GM23338 (cell line): ENCODE results near the gene CRELD1. TPM values are rescaled to one million over a fixed set of nuclear protein-coding genes. Genes with fewer than 3 reads are reported as not detected.

ENCODE experiments used
- ATAC-seq: fragments of 200-7000 bp; cut with Tn5 transposase; 3 replicates; pipeline ENCODE4 v1.9.1; 2020
- DNase-seq: peaks from one replicate; pipeline ENCODE4 v3.0.0-alpha.2; 2015; ENCODE audit warnings: low spot score
- H2AFZ ChIP-seq: fragments of 200-600 bp; sonication (generic); 2 replicates; pipeline ENCODE4 v1.8.0; 2016; ENCODE audit warnings: antibody characterized with exemption, mild to moderate bottlenecking, moderate library complexity
- H3F3A ChIP-seq: fragments of 200-600 bp; sonication (generic); replicated peaks from 2 replicates; pipeline ENCODE4 v1.8.0; 2017; ENCODE audit warnings: antibody characterized with exemption, mixed run types, low read depth
- H3K27ac ChIP-seq: fragments of 200-600 bp; sonication (generic); 2 replicates; pipeline ENCODE4 v1.6.1; 2016; ENCODE audit warnings: low read depth
- H3K27me3 ChIP-seq: fragments of 200-600 bp; sonication (generic); 2 replicates; pipeline ENCODE4 v1.8.0; 2016; ENCODE audit warnings: mild to moderate bottlenecking, mixed run types, moderate library complexity; ENCODE audit not compliant: insufficient read depth
- H3K36me3 ChIP-seq: fragments of 200-600 bp; sonication (generic); 2 replicates; pipeline ENCODE4 v1.8.0; 2016; ENCODE audit warnings: mild to moderate bottlenecking; ENCODE audit not compliant: insufficient read depth
- H3K4me1 ChIP-seq: fragments of 200-600 bp; sonication (generic); 2 replicates; pipeline ENCODE4 v1.8.0; 2016; ENCODE audit warnings: mild to moderate bottlenecking, moderate library complexity; ENCODE audit not compliant: insufficient read depth
- H3K4me2 ChIP-seq: fragments of 200-600 bp; sonication (generic); 2 replicates; pipeline ENCODE4 v1.7.1; 2017; ENCODE audit warnings: mixed run types
- H3K4me3 ChIP-seq: fragments of 200-600 bp; sonication (generic); 2 replicates; pipeline ENCODE4 v1.6.1; 2016; ENCODE audit warnings: mixed run types
- H3K79me2 ChIP-seq: fragments of 200-600 bp; sonication (generic); replicated peaks from 2 replicates; pipeline ENCODE4 v1.8.0; 2017; ENCODE audit warnings: mild to moderate bottlenecking; ENCODE audit not compliant: insufficient read depth
- H3K9me2 ChIP-seq: fragments of 200-600 bp; sonication (generic); 2 replicates; pipeline ENCODE4 v1.8.0; 2017; ENCODE audit not compliant: insufficient read depth
- H4K20me1 ChIP-seq: fragments of 200-600 bp; sonication (generic); replicated peaks from 2 replicates; pipeline ENCODE4 v1.8.0; 2017; ENCODE audit warnings: mild to moderate bottlenecking; ENCODE audit not compliant: insufficient read depth
- H3K27ac Mint-ChIP-seq: 2 replicates; pipeline ENCODE4 v1.8.0; 2020; ENCODE audit warnings: inconsistent platforms, mild to moderate bottlenecking, moderate library complexity, mixed read lengths
- H3K27me3 Mint-ChIP-seq: 3 replicates; pipeline ENCODE4 v1.8.0; 2022; ENCODE audit warnings: low read depth, mild to moderate bottlenecking, moderate library complexity, mixed read lengths, inconsistent platforms; ENCODE audit not compliant: insufficient read depth, poor library complexity
- H3K36me3 Mint-ChIP-seq: 3 replicates; pipeline ENCODE4 v1.8.0; 2021; ENCODE audit warnings: low read depth, mild to moderate bottlenecking, inconsistent platforms, moderate library complexity, mixed read lengths
- H3K4me1 Mint-ChIP-seq: 3 replicates; pipeline ENCODE4 v1.8.0; 2020; ENCODE audit warnings: mild to moderate bottlenecking, inconsistent platforms, mixed read lengths
- H3K4me3 Mint-ChIP-seq: 3 replicates; pipeline ENCODE4 v1.8.0; 2021; ENCODE audit warnings: moderate library complexity, mild to moderate bottlenecking, inconsistent platforms, mixed read lengths
- H3K9me3 Mint-ChIP-seq: 3 replicates; pipeline ENCODE4 v1.8.0; 2020; ENCODE audit warnings: moderate library complexity, mild to moderate bottlenecking, inconsistent platforms, mixed read lengths
- CREB1 ChIP-seq: fragments of 250-450 bp; sonication (Bioruptor Pico); IDR thresholded peaks from 2 replicates; pipeline ENCODE4 v1.5.0; 2020; ENCODE audit warnings: low read depth, mild to moderate bottlenecking, moderate library complexity
- ETS1 ChIP-seq: IDR thresholded peaks from 2 replicates; pipeline ENCODE4 v1.6.1; 2016; ENCODE audit warnings: antibody characterized with exemption
- EZH2 ChIP-seq: fragments of 200-600 bp; sonication (generic); IDR thresholded peaks from one replicate; pipeline ENCODE4 v1.8.0; 2017; ENCODE audit warnings: antibody characterized with exemption, mild to moderate bottlenecking, low read depth; ENCODE audit not compliant: unreplicated experiment
- EZH2phosphoT487 ChIP-seq: fragments of 200-600 bp; sonication (generic); IDR thresholded peaks from one replicate; pipeline ENCODE4 v1.8.1; 2018; ENCODE audit warnings: antibody characterized with exemption; ENCODE audit not compliant: unreplicated experiment
- JUNB ChIP-seq: IDR thresholded peaks from one replicate; pipeline ENCODE4 v1.6.1; 2016; ENCODE audit warnings: antibody characterized with exemption; ENCODE audit not compliant: unreplicated experiment
- NANOG ChIP-seq: IDR thresholded peaks from 2 replicates; pipeline ENCODE4 v1.6.1; 2016; ENCODE audit warnings: antibody characterized with exemption, borderline replicate concordance
- POLR2AphosphoS5 ChIP-seq: IDR thresholded peaks from 2 replicates; pipeline ENCODE4 v1.6.1; 2016; ENCODE audit warnings: antibody characterized with exemption, low read depth
- ZNF114 ChIP-seq: fragments of 250-450 bp; sonication (Bioruptor Pico); IDR thresholded peaks from 2 replicates; pipeline ENCODE4 v1.5.0; 2020; ENCODE audit warnings: mild to moderate bottlenecking, moderate library complexity
- ZNF331 ChIP-seq: fragments of 250-450 bp; sonication (Bioruptor Pico); IDR thresholded peaks from 2 replicates; pipeline ENCODE4 v1.5.0; 2020; ENCODE audit warnings: low read depth, mild to moderate bottlenecking, moderate library complexity
- polyA plus RNA-seq: library from polyadenylated mRNA; unstranded; fragments of >200 nt; fragmentation: Nextera tagmentation; extraction: Ambion mirVana; gene quantifications from 2 replicates; pipeline ENCODE4 v1.2.1, GENCODE V29; 2016
- total RNA-seq: library from RNA; depleted of rRNA; stranded (reverse); fragments of >200 nt; shearing (Covaris generic); gene quantifications from 2 replicates; pipeline ENCODE4 v1.2.3, GENCODE V29; 2014
- TF ChIP-seq, protein P1 (sequence below): fragments of 250-450 bp; sonication (Bioruptor Pico); IDR thresholded peaks from 2 replicates; pipeline ENCODE4 v1.5.0; 2020; ENCODE audit warnings: mild to moderate bottlenecking, moderate library complexity
- TF ChIP-seq, protein P2 (sequence below), 2 experiments: fragments of 200-600 bp in 1 of 2; sonication (generic) in 1 of 2; conservative IDR thresholded peaks; 2 replicates each; pipeline versions ENCODE4 v1.5.1 to v1.6.1; 2016 to 2017; ENCODE audit warnings: antibody characterized with exemption in 2 of 2, low read depth in 2 of 2, mild to moderate bottlenecking in 2 of 2, moderate library complexity in 1 of 2
- TF ChIP-seq, protein P3 (sequence below): IDR thresholded peaks from one replicate; pipeline ENCODE4 v1.6.1; 2018; ENCODE audit warnings: antibody characterized with exemption; ENCODE audit not compliant: unreplicated experiment

Gene CRELD1
- total and polyA plus RNA-seq, 2 experiments from 2014 or later, result 11.5 to 13.1 TPM

DNA sequence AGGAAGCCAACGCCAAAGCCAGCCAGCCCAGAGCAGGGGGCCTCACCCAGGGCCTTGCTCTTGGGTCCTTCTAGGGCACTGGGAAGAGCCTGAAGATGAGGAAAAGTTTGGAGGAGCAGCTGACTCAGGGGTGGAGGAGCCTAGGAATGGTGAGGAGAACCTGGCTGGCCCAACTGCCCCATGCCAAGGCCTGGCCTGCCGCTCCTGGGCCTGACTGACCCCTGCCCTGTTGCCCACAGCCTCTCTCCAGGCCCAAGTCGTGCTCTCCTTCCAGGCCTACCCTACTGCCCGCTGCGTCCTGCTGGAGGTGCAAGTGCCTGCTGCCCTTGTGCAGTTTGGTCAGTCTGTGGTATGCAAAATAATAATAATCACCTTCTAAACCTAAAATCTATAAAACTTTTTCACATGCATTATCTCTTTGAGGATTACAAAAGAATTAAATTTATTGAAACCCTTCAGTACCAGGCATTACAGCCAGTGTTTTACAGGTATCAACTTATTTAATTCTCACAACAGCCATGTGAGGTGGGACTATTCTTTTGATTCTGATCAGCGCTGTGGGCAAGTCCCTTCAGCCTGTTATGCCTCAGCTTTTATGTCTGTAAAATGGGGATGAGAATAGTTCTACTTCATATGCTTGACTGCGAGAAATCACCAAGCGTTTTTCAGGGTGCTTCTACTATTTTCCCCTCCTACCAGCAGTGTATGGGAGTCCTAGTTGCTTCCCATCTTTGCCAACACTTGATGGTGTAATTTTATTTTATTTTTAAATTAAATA, 15.2 kb upstream of the CRELD1 start:
- peak overlapping the region; percentile 30; the same call in 1 of the 3 replicates for H3K4me3 Mint-ChIP-seq
- no peak overlapping the region for H3K4me3 ChIP-seq
- no peaks in the 10 kb centered on the region for H4K20me1 ChIP-seq
- H3K27ac Mint-ChIP-seq, result no peak overlapping the region
- H2AFZ ChIP-seq, result no peak overlapping the region
- peaks cover 17% of the 10 kb centered on the region for H3K4me1 ChIP-seq
- H3K9me2 ChIP-seq, result no peaks in the 10 kb centered on the region
- H3K4me2 ChIP-seq, result no peak overlapping the region
- peaks cover 12% of the 10 kb centered on the region; the same call in 1 of the 2 replicates for H3K27me3 ChIP-seq
- peaks cover 8% of the 10 kb centered on the region for H3K27me3 Mint-ChIP-seq
- no peak for DNase-seq
- H3K9me3 Mint-ChIP-seq, result no peaks in the 10 kb centered on the region
- no peak overlapping the region for H3K27ac ChIP-seq
- H3K36me3 Mint-ChIP-seq, result peaks cover 4% of the 10 kb centered on the region; the same call in 1 of the 3 replicates
- TF ChIP-seq, protein P1, sequence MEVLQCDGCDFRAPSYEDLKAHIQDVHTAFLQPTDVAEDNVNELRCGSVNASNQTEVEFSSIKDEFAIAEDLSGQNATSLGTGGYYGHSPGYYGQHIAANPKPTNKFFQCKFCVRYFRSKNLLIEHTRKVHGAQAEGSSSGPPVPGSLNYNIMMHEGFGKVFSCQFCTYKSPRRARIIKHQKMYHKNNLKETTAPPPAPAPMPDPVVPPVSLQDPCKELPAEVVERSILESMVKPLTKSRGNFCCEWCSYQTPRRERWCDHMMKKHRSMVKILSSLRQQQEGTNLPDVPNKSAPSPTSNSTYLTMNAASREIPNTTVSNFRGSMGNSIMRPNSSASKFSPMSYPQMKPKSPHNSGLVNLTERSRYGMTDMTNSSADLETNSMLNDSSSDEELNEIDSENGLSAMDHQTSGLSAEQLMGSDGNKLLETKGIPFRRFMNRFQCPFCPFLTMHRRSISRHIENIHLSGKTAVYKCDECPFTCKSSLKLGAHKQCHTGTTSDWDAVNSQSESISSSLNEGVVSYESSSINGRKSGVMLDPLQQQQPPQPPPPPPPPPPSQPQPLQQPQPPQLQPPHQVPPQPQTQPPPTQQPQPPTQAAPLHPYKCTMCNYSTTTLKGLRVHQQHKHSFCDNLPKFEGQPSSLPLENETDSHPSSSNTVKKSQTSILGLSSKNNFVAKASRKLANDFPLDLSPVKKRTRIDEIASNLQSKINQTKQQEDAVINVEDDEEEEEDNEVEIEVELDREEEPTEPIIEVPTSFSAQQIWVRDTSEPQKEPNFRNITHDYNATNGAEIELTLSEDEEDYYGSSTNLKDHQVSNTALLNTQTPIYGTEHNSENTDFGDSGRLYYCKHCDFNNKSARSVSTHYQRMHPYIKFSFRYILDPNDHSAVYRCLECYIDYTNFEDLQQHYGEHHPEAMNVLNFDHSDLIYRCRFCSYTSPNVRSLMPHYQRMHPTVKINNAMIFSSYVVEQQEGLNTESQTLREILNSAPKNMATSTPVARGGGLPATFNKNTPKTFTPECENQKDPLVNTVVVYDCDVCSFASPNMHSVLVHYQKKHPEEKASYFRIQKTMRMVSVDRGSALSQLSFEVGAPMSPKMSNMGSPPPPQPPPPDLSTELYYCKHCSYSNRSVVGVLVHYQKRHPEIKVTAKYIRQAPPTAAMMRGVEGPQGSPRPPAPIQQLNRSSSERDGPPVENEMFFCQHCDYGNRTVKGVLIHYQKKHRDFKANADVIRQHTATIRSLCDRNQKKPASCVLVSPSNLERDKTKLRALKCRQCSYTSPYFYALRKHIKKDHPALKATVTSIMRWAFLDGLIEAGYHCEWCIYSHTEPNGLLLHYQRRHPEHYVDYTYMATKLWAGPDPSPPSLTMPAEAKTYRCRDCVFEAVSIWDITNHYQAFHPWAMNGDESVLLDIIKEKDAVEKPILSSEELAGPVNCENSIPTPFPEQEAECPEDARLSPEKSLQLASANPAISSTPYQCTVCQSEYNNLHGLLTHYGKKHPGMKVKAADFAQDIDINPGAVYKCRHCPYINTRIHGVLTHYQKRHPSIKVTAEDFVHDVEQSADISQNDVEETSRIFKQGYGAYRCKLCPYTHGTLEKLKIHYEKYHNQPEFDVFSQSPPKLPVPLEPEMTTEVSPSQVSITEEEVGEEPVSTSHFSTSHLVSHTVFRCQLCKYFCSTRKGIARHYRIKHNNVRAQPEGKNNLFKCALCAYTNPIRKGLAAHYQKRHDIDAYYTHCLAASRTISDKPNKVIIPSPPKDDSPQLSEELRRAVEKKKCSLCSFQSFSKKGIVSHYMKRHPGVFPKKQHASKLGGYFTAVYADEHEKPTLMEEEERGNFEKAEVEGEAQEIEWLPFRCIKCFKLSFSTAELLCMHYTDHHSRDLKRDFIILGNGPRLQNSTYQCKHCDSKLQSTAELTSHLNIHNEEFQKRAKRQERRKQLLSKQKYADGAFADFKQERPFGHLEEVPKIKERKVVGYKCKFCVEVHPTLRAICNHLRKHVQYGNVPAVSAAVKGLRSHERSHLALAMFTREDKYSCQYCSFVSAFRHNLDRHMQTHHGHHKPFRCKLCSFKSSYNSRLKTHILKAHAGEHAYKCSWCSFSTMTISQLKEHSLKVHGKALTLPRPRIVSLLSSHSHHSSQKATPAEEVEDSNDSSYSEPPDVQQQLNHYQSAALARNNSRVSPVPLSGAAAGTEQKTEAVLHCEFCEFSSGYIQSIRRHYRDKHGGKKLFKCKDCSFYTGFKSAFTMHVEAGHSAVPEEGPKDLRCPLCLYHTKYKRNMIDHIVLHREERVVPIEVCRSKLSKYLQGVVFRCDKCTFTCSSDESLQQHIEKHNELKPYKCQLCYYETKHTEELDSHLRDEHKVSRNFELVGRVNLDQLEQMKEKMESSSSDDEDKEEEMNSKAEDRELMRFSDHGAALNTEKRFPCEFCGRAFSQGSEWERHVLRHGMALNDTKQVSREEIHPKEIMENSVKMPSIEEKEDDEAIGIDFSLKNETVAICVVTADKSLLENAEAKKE, result no peak
- TF ChIP-seq, protein P2, sequence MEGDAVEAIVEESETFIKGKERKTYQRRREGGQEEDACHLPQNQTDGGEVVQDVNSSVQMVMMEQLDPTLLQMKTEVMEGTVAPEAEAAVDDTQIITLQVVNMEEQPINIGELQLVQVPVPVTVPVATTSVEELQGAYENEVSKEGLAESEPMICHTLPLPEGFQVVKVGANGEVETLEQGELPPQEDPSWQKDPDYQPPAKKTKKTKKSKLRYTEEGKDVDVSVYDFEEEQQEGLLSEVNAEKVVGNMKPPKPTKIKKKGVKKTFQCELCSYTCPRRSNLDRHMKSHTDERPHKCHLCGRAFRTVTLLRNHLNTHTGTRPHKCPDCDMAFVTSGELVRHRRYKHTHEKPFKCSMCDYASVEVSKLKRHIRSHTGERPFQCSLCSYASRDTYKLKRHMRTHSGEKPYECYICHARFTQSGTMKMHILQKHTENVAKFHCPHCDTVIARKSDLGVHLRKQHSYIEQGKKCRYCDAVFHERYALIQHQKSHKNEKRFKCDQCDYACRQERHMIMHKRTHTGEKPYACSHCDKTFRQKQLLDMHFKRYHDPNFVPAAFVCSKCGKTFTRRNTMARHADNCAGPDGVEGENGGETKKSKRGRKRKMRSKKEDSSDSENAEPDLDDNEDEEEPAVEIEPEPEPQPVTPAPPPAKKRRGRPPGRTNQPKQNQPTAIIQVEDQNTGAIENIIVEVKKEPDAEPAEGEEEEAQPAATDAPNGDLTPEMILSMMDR (conservative IDR thresholded peaks at IDR 0.05; ENCODE audit: low read depth in 2 of 2), result no peak
- TF ChIP-seq ZNF331 (CRISPR knock-in tag) (no peak), EZH2 (no peak), ZNF114 (no peak), POLR2AphosphoS5 (no peak), NANOG (no peak), JUNB (no peak), ETS1 (no peak), CREB1 (no peak), EZH2phosphoT487 (no peak)
- TF ChIP-seq, protein P3, sequence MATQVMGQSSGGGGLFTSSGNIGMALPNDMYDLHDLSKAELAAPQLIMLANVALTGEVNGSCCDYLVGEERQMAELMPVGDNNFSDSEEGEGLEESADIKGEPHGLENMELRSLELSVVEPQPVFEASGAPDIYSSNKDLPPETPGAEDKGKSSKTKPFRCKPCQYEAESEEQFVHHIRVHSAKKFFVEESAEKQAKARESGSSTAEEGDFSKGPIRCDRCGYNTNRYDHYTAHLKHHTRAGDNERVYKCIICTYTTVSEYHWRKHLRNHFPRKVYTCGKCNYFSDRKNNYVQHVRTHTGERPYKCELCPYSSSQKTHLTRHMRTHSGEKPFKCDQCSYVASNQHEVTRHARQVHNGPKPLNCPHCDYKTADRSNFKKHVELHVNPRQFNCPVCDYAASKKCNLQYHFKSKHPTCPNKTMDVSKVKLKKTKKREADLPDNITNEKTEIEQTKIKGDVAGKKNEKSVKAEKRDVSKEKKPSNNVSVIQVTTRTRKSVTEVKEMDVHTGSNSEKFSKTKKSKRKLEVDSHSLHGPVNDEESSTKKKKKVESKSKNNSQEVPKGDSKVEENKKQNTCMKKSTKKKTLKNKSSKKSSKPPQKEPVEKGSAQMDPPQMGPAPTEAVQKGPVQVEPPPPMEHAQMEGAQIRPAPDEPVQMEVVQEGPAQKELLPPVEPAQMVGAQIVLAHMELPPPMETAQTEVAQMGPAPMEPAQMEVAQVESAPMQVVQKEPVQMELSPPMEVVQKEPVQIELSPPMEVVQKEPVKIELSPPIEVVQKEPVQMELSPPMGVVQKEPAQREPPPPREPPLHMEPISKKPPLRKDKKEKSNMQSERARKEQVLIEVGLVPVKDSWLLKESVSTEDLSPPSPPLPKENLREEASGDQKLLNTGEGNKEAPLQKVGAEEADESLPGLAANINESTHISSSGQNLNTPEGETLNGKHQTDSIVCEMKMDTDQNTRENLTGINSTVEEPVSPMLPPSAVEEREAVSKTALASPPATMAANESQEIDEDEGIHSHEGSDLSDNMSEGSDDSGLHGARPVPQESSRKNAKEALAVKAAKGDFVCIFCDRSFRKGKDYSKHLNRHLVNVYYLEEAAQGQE, result no peak
- H3K36me3 ChIP-seq, result no peaks in the 10 kb centered on the region
- ATAC-seq, result no peak
- H3K4me1 Mint-ChIP-seq, result peaks cover 16% of the 10 kb centered on the region
- no peaks in the 10 kb centered on the region for H3K79me2 ChIP-seq
- H3F3A ChIP-seq, result 0 out of 2 replicates have a peak, but pooled peaks cover 5% of the 10 kb centered on the region
